SW 1271 (cell line): ENCODE measurements around the gene GANAB.
"Not testable (repeated sequence)": the region's sequence is repeated elsewhere in the genome, so short reads cannot be mapped to it uniquely, and the experiment has no call there.

ENCODE experiments used
- DNase-seq, 2 experiments: peaks; one replicate each; lab custom pipeline; 2025; lab: John Stamatoyannopoulos, UW

Gene GANAB

DNA sequence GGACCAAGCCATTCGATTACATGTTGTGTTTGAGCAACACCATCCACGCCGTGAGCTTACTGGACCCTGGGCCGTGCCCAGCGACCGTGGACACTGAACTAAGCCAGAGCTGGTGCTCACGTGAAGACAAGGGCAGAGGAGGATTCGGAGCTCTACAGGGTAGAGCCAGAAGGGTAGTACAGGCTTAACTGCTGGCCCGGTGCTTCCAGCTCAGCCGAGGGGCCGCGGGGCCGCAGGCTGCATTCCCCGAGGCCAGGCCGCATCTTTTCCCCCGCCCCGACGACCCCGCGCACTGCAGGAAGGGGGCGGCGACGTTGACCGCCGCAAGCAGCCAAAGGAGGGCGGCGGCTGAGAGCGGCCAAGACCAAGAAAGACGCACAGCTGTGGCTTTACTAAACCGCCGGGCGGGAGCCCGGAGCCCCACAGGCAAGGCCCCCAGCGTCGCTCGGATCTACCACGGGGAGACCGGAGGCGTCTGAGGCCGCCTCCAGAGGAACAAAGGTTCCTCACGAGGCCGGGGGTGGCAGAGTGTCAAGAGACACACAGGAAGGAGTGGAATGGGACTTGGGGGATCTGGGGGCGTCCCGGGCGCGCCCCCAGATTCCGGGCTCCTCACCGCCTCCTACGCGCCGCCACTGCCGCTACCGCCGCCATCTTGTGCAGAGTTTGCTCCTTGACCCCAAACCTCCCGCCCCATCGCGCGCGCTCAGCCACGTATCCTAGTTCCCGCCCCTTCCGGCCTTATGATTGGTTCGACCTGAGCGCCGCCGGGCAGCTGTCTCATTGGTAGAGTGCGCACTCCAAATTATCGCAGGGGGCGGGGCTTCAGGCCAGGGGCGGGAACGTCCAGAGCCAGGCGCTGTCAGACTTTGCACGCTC lies at the start of gene GANAB:
Gene GANAB (minus strand): TSS at position 668 of the 879 bp plus-strand sequence. CDS start 14 bp downstream, at position 654.
- DNase-seq, result peak; percentile 87 to 97

- DNase-seq, result peak in 1 of 2 experiments; percentile 51
These were observed 48.2 kb upstream of the GANAB start for GRCh38 chr11:62694455-62695167.

GRCh38 chr11:62693624-62694023 lies 47.2 kb upstream of the GANAB start:
- not testable (repeated sequence) for DNase-seq

DNA sequence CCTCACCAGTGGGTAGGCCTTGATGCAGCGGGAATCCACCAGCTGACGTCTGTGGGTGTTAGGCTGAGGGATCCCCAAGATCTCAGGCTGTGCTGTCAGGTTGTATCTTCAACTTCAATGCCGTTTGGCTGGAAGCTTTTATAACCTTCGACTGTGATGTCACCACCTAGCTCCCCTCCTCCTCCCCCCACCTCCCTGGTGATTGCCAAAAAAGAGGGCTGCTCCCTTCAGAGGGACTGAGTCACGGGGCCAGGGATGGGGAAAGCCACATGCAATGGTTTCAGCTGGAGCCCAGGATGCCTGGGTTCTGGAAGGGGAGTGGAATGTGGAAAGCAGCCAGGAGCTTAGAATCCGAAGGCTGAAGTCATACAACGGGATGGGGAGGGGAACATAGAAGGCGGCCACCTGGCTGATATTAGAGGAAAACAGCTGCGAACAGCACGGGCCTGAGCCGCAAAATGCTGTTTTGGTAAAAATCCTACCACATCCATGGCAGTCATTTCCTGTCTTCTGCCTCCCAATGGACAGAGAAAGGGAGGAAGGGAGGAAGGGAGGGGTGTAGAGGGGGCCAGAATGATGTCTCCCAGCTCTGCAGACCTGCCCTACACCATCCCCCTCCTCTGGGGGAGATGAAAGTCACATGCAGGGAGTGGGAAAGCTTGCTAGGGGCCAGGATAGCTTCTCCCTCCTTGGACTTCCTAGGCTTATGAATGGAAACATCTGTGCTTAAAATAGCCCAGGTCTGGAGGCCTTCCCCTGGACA lies 43.2 kb upstream of the GANAB start, which contains the start of gene LRRN4CL:
Gene LRRN4CL (minus strand): TSS at position 110 of the 763 bp plus-strand sequence. CDS start 1,022 bp downstream, outside the sequence.
- no peak for DNase-seq

DNA sequence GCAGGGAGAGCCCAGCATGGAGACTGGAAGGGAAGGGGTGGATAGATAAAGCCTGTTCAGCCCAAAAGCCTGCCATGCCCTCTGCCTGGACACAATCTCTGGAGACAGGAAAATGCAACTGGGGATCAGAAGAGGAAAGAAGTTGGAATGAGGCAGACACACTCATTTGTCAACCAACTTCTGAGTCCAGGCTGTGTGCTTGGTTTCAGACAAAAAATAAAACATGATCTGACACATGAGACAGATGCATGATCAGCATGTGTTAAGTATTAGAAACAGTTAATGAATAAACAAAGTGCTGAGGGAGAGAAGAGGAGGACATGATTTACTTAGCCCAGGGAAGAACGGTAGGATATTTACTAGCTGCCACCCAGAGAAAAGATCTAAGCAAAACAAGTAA lies 42.1 kb upstream of the GANAB start:
- no peak for DNase-seq

DNA sequence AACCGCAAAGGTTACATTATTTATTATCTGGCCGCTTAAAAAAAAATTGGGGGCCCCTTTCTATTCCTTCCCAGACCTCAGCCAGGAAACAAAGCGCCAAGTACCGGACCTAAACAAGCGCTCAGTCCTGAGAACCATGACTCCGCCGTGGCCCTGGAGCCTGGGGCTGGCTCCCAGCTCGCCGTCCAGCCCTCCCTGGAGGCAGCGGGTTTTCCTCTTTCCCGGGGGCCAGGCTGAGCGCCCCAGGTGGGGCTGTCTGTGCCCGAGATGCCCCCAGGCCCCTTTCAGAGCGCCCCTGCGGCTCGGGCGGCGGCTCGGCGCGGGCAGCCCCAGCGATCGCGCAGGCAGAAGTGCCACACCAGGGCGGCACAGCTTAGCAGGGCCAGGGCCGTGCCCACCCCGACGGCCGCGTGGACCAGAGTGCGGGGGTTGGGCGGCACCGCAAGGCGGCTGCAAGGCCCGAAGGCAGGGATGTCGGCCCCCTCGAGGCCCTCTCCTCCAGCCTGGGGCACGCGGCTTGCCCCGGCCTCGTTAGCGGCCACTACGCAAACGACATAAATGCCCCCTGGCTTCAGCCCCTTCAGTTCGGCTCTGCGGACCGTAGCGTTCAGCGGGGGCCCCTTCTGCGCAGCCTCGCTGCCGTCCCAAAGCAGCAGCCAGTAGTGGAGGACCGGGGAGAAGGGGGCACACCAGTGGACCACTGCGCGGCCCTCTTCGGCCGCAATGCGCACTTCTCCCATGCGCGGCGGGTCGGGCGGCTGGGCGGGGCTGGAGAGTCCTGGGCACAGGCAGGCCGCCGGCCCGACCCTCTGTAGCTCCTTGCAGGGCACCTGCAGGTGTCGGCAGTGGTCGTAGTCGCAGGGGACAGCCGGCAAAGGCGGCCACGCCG lies 41.3 kb upstream of the GANAB start:
- no peak for DNase-seq

DNA sequence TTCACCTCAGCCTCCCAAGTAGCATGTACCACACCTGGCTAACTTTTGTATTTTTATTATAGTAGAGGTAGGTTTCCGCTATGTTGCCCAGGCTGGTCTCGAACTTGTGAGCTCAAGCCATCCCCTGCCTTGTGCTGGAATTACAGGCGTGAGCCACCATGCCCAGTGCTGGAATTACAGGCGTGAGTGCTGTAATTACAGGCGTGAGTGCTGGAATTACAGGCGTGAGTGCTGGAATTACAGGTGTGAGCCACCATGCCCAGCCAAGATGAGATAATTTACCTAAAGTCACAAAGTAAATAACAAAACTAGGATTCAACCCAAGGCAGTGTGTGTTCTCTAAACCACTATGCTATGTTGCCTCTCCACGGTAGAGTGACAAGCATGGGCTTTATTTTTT lies 36.1 kb upstream of the GANAB start:
- DNase-seq, result no peak

DNA sequence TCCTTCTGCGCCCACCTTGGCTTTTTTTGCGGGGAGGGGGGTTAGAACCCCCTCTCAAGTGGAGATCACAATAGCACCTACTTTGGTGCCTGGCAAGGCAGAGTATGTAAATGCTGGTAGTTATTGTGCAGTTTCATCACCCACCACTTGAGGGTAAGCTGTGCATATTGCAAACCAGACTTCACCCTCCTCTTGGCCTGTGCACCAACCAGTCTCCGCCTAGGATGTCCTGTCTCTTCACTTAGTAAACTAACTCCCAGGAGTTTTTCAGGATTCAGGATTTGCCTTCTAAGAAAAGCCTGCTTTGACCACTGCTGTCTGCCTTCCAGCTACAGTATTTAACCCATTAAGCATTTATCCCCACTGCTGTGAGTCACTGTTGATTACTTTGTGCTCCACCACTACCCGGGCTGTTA lies 34.4 kb upstream of the GANAB start:
- peak; percentile 53 to 71 for DNase-seq

GRCh38 chr11:62678770-62679696 lies 32.6 kb upstream of the GANAB start, which contains the start of gene UBXN1:
UBXN1 (minus strand) TSS chr11:62679073; CDS start chr11:62678923, 150 bp downstream.
- peak; percentile 71 to 84 for DNase-seq

- no peak for DNase-seq
These were observed 32.0 kb upstream of the GANAB start for GRCh38 chr11:62678433-62678769.

- DNase-seq, result no peak
These were observed 31.3 kb upstream of the GANAB start for GRCh38 chr11:62677714-62678113.

DNA sequence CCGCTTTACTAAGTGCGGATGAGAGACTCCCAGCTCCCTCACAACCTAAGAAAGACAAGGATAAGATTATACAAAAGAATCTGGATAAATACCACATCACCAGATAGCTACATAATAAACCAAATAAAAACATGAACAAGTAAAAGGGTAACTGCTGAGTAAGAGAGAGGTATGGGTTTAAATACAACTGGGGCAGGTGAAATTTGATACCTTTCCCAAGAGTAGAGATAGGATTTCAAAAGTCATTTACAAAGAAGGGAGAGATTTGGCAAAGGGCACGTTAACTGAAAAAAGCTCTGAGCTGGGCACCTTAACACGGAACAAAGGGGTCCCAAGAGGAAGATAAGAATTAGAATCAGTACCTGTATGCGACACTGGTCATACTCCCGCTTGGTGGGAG lies 30.7 kb upstream of the GANAB start:
- no peak for DNase-seq

- DNase-seq, result no peak
These were observed 30.3 kb upstream of the GANAB start for GRCh38 chr11:62676698-62677097.

DNA sequence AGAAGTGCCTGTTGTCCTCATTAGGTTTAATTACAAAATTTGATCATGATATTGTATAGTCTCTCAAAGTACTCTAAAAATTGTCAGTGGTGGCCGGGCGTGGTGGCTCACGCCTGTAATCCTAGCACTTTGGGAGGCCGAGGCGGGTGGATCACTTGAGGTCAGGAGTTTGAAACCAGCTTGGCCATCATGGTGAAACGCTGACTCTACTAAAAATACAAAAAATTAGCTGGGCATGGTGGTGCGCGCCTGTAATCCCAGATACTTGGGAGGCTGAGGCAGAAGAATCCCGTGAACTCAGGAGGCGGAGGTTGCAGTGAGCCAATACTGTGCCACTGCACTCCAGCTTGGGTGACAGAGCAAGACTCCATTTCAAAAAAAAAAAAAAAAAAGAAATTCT lies 29.0 kb upstream of the GANAB start:
- DNase-seq, result not testable (repeated sequence)

DNA sequence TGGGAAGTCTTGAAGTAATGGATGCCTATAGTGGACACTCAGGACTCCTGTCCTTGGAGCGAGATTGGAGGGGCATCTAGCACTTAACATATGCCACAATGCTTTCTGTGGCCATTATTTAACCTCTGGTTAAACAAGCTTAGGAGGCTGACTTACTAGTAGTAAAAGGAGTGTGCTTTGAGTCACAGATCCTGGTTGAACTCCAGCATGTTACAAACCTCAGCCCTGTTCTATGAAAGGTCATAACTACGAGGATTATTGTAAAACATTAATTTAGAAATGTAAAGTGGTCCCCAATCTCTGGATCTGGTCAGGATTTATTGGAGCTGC lies 26.7 kb upstream of the GANAB start:
- no peak for DNase-seq

- peak; percentile 70 to 88 for DNase-seq
These were observed 25.4 kb upstream of the GANAB start, which contains the start of the genes LBHD1 and UQCC3 for GRCh38 chr11:62671608-62672389. LBHD1 (minus strand) TSS chr11:62672267; CDS start chr11:62670031, 2,236 bp downstream. UQCC3 (plus strand) TSS chr11:62671673; CDS start chr11:62671746, 73 bp downstream.

- peak in 1 of 2 experiments; percentile 72 for DNase-seq
These were observed 24.8 kb upstream of the GANAB start for GRCh38 chr11:62671236-62671607.

DNA sequence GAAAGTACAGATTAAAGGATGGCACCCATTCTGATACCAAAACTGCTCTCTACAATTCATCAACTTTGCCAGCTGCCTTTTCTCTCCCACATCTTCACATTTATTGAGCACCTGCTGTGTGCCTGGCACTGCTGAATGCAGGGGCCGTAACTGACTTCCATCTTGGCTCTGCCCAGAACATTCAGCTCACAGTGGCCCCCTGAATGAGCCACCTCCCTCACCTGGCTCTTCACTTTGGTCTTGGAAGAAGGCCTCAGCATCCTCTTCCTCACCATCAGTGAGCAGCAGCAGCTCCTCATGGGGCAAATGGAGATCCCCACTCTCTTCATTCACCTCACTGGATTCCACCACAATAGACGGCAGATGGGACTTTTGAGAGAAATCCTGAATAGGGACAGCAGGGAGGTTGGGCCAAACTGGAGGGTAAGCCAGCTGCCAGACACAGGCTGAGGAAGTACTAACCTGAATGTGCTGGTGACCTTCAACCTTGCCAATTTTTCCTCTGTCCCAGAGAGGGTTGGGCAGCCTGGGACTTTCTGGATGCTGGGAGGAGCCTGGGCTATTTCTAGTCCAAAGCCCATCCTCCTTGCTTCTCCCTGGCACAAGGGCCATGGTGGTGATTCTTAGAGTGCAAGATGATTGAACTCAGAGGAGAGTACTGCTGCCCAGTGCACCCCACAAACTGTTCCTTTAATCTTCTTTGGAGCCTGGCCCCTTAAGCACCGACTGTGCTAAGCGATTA lies 23.2 kb upstream of the GANAB start:
- DNase-seq, result no peak
